CD8-positive, alpha-beta memory T cell (primary cell): ENCODE data around the gene PHF13. TPM values are rescaled to one million over a fixed set of nuclear protein-coding genes. Genes with fewer than 3 reads are reported as not detected.

Experiments used
- CTCF ChIA-PET: fragments of 350-600 bp; sonication (Branson Sonifier 250); formaldehyde crosslinking; loops from one replicate; lab custom pipeline; 2021; ENCODE audit warnings: antibody characterized with exemption; lab: Charles Lee
- POLR2A ChIA-PET: fragments of 350-600 bp; sonication (Branson Sonifier 250); formaldehyde crosslinking; loops from one replicate; lab custom pipeline; 2021; ENCODE audit warnings: antibody characterized with exemption; lab: Charles Lee
- DNase-seq, 5 donors: peaks; one replicate each; pipeline versions ENCODE4 v3.0.0 to v3.0.0-alpha.2; 2020 to 2022; ENCODE audit warnings: mixed read lengths in 1 of 5
- H3K27ac ChIP-seq: one replicate; pipeline ENCODE4 v1.7.0; 2013; ENCODE audit warnings: low read depth, mild to moderate bottlenecking, low read length, moderate library complexity
- H3K27me3 ChIP-seq: 2 replicates; pipeline ENCODE4 v1.7.0; 2013; ENCODE audit warnings: low read length, mild to moderate bottlenecking; ENCODE audit not compliant: insufficient read depth, poor library complexity, severe bottlenecking
- H3K36me3 ChIP-seq: 2 replicates; pipeline ENCODE4 v1.7.0; 2013; ENCODE audit warnings: mild to moderate bottlenecking, low read length, moderate library complexity; ENCODE audit not compliant: insufficient read depth
- H3K4me1 ChIP-seq: 2 replicates; pipeline ENCODE4 v1.7.0; 2013; ENCODE audit warnings: mild to moderate bottlenecking, low read length, moderate library complexity; ENCODE audit not compliant: insufficient read depth
- H3K4me3 ChIP-seq: 2 replicates; pipeline ENCODE4 v1.7.0; 2013; ENCODE audit warnings: mild to moderate bottlenecking, low read length
- H3K9me3 ChIP-seq: 2 replicates; pipeline ENCODE4 v1.7.0; 2013; ENCODE audit warnings: mild to moderate bottlenecking, low read length
- H3K27ac Mint-ChIP-seq, 8 donors: one replicate each; pipeline ENCODE4 v1.8.0; 2020 to 2021; ENCODE audit warnings: mixed read lengths in 8 of 8, mild to moderate bottlenecking in 6 of 8, inconsistent platforms in 3 of 8, moderate library complexity in 3 of 8
- H3K27me3 Mint-ChIP-seq, 2 donors: one replicate each; pipeline ENCODE4 v1.8.0; 2020 to 2021; ENCODE audit warnings: mixed read lengths in 2 of 2, mild to moderate bottlenecking in 1 of 2, moderate library complexity in 1 of 2
- H3K36me3 Mint-ChIP-seq, 3 donors: one replicate each; pipeline ENCODE4 v1.8.0; 2020 to 2021; ENCODE audit warnings: mixed read lengths in 3 of 3, inconsistent platforms in 1 of 3, mild to moderate bottlenecking in 1 of 3
- H3K4me1 Mint-ChIP-seq, 3 donors: one replicate each; pipeline ENCODE4 v1.8.0; 2020 to 2021; ENCODE audit warnings: mixed read lengths in 3 of 3, inconsistent platforms in 1 of 3, mild to moderate bottlenecking in 1 of 3
- H3K4me3 Mint-ChIP-seq, 7 donors: one replicate each; pipeline ENCODE4 v1.8.0; 2020 to 2021; ENCODE audit warnings: mixed read lengths in 7 of 7, mild to moderate bottlenecking in 6 of 7, moderate library complexity in 4 of 7, inconsistent platforms in 2 of 7
- H3K9me3 Mint-ChIP-seq, 5 donors: one replicate each; pipeline ENCODE4 v1.8.0; 2020 to 2022; ENCODE audit warnings: mixed read lengths in 5 of 5, mild to moderate bottlenecking in 3 of 5, moderate library complexity in 2 of 5, inconsistent platforms in 1 of 5
- polyA plus RNA-seq: library from polyadenylated mRNA; unstranded; fragments of 300-500 nt; fragmentation: Illumina TruSeq; gene quantifications from one replicate; pipeline ENCODE4 v1.2.3, GENCODE V29; 2021
- total RNA-seq, 2 experiments: library from RNA; stranded (reverse); gene quantifications; one replicate each; pipeline ENCODE4 v1.2.3, GENCODE V29; 2021

The PHF13 gene
- total RNA-seq (10 to 100 TPM; 12.5 to 14.0 TPM), polyA plus RNA-seq (4.9 TPM)

GRCh38 chr1:6613361-6614018 is at the start of gene PHF13:
TSS of gene PHF13 (plus strand) at chr1:6613731. CDS start at chr1:6614067, 336 bp downstream.
- no peaks in the 10 kb centered on the region for H3K9me3 Mint-ChIP-seq
- peak; percentile 99 for DNase-seq
- Histone ChIP-seq H3K36me3 (no peaks in the 10 kb centered on the region), H3K4me1 (peaks cover 12% of the 10 kb centered on the region), H3K9me3 (no peaks in the 10 kb centered on the region), H3K27me3 (no peaks in the 10 kb centered on the region), H3K27ac (peak within 1 kb of the TSS; percentile 81), H3K4me3 (peak within 1 kb of the TSS; percentile 93)
- H3K4me3 Mint-ChIP-seq = peak within 1 kb of the TSS; percentile 90 to 96 (median 92)
- peaks cover 20 to 25% (median 23%) of the 10 kb centered on the region in 3 donors for H3K4me1 Mint-ChIP-seq
- H3K36me3 Mint-ChIP-seq = peaks cover 0 to 12% (median 0%) of the 10 kb centered on the region in 3 donors
- peak within 1 kb of the TSS; percentile 65 to 95 (median 92) for H3K27ac Mint-ChIP-seq
- H3K27me3 Mint-ChIP-seq = peaks cover 0 to 2% of the 10 kb centered on the region in 2 donors
- POLR2A ChIA-PET = interaction anchor here (1.1 to 3.1 kb wide), 2 partner anchors 11 to 14 kb away, joined by 3 to 32 read pairs; partner anchors contain the start of gene KLHL21
- CTCF ChIA-PET = no interaction called here

GRCh38 chr1:6569033-6569432 is 44.5 kb upstream of the PHF13 start:
- H3K36me3 Mint-ChIP-seq = no peaks in the 10 kb centered on the region
- ChIA-PET CTCF (interaction anchor here (1.7 kb wide), 1 partner anchor 9 kb away, joined by 4 read pairs; no protein-coding TSS in a partner anchor), POLR2A (no interaction called here)
- H3K27me3 ChIP-seq = no peaks in the 10 kb centered on the region
- H3K4me1 Mint-ChIP-seq = no peaks in the 10 kb centered on the region
- no peak overlapping the region for H3K27ac ChIP-seq
- no peaks in the 10 kb centered on the region for H3K36me3 ChIP-seq
- no peak for DNase-seq
- no peaks in the 10 kb centered on the region for H3K4me1 ChIP-seq
- H3K4me3 Mint-ChIP-seq = no peak overlapping the region
- H3K9me3 Mint-ChIP-seq = peaks cover 0 to 4% (median 0%) of the 10 kb centered on the region in 5 donors
- H3K27ac Mint-ChIP-seq = peak overlapping the region in 2 of 8 donors; percentile 4 to 43
- peaks cover 0 to 8% of the 10 kb centered on the region in 2 donors for H3K27me3 Mint-ChIP-seq
- H3K9me3 ChIP-seq = no peaks in the 10 kb centered on the region
- no peak overlapping the region for H3K4me3 ChIP-seq

GRCh38 chr1:6570100-6570499 is 43.4 kb upstream of the PHF13 start:
- H3K27ac ChIP-seq = no peak overlapping the region
- H3K36me3 ChIP-seq = no peaks in the 10 kb centered on the region
- ChIA-PET CTCF (interaction anchor here (1.5 kb wide), 1 partner anchor 147 kb away, joined by 3 read pairs; no protein-coding TSS in a partner anchor), POLR2A (interaction anchor here (0.9 kb wide), 1 partner anchor 10 kb away, joined by 3 read pairs; the partner anchor contains the start of gene ZBTB48)
- no peaks in the 10 kb centered on the region for H3K9me3 ChIP-seq
- H3K27me3 ChIP-seq = no peaks in the 10 kb centered on the region
- no peak for DNase-seq
- peaks cover 0 to 4% (median 0%) of the 10 kb centered on the region in 5 donors for H3K9me3 Mint-ChIP-seq
- H3K27me3 Mint-ChIP-seq = peaks cover 0 to 11% of the 10 kb centered on the region in 2 donors
- H3K4me3 ChIP-seq = no peak overlapping the region
- no peaks in the 10 kb centered on the region for H3K4me1 Mint-ChIP-seq
- H3K36me3 Mint-ChIP-seq = no peaks in the 10 kb centered on the region
- no peaks in the 10 kb centered on the region for H3K4me1 ChIP-seq
- no peak overlapping the region for H3K4me3 Mint-ChIP-seq
- no peak overlapping the region for H3K27ac Mint-ChIP-seq

GRCh38 chr1:6570987-6571386 is 42.5 kb upstream of the PHF13 start:
- Mint-ChIP-seq H3K4me1 (no peaks in the 10 kb centered on the region), H3K27me3 (peaks cover 0 to 11% of the 10 kb centered on the region in 2 donors), H3K36me3 (no peaks in the 10 kb centered on the region), H3K9me3 (peaks cover 0 to 4% (median 0%) of the 10 kb centered on the region in 5 donors), H3K27ac (no peak overlapping the region), H3K4me3 (no peak overlapping the region)
- no peaks in the 10 kb centered on the region for H3K4me1 ChIP-seq
- H3K4me3 ChIP-seq = no peak overlapping the region
- no peak overlapping the region for H3K27ac ChIP-seq
- H3K9me3 ChIP-seq = no peaks in the 10 kb centered on the region
- ChIA-PET POLR2A (interaction anchor here (0.6 to 0.9 kb wide), 2 partner anchors 9 to 62 kb away, joined by 3 read pairs; partner anchors contain the start of gene ZBTB48), CTCF (interaction anchor here (1.5 kb wide), 1 partner anchor 148 kb away, joined by 3 read pairs; no protein-coding TSS in a partner anchor)
- H3K27me3 ChIP-seq = no peaks in the 10 kb centered on the region
- no peak for DNase-seq
- no peaks in the 10 kb centered on the region for H3K36me3 ChIP-seq

GRCh38 chr1:6572653-6573383 is 40.7 kb upstream of the PHF13 start:
- Mint-ChIP-seq H3K36me3 (no peaks in the 10 kb centered on the region), H3K27me3 (peaks cover 0 to 11% of the 10 kb centered on the region in 2 donors), H3K4me3 (no peak overlapping the region), H3K4me1 (no peaks in the 10 kb centered on the region), H3K27ac (peak overlapping the region in 1 of 8 donors; percentile 19), H3K9me3 (peaks cover 0 to 4% (median 0%) of the 10 kb centered on the region in 5 donors)
- Histone ChIP-seq H3K27ac (no peak overlapping the region), H3K4me1 (no peaks in the 10 kb centered on the region), H3K4me3 (no peak overlapping the region), H3K36me3 (no peaks in the 10 kb centered on the region), H3K9me3 (no peaks in the 10 kb centered on the region), H3K27me3 (no peaks in the 10 kb centered on the region)
- ChIA-PET CTCF (interaction anchor here (3.3 kb wide), 1 partner anchor 18 kb away, joined by 10 read pairs; the partner anchor contains the start of genes NOL9 and TAS1R1), POLR2A (no interaction called here)
- no peak for DNase-seq

GRCh38 chr1:6574025-6574620 is 39.4 kb upstream of the PHF13 start:
- Mint-ChIP-seq H3K36me3 (no peaks in the 10 kb centered on the region), H3K27me3 (peaks cover 0 to 10% of the 10 kb centered on the region in 2 donors), H3K4me3 (no peak overlapping the region), H3K4me1 (peaks cover under 1 to 3% (median 1%) of the 10 kb centered on the region in 3 donors), H3K27ac (no peak overlapping the region), H3K9me3 (peaks cover 0 to 4% (median 0%) of the 10 kb centered on the region in 5 donors)
- no peak for DNase-seq
- Histone ChIP-seq H3K4me1 (peaks cover under 1% of the 10 kb centered on the region), H3K9me3 (no peaks in the 10 kb centered on the region), H3K27ac (no peak overlapping the region), H3K27me3 (no peaks in the 10 kb centered on the region), H3K36me3 (no peaks in the 10 kb centered on the region), H3K4me3 (no peak overlapping the region)
- ChIA-PET POLR2A (no interaction called here), CTCF (interaction anchor here (3.3 kb wide), 1 partner anchor 20 kb away, joined by 10 read pairs; the partner anchor contains the start of genes NOL9 and TAS1R1)

- Histone ChIP-seq H3K4me1 (peaks cover 6% of the 10 kb centered on the region), H3K4me3 (no peak overlapping the region), H3K36me3 (no peaks in the 10 kb centered on the region), H3K27ac (no peak overlapping the region), H3K27me3 (no peaks in the 10 kb centered on the region), H3K9me3 (no peaks in the 10 kb centered on the region)
- H3K36me3 Mint-ChIP-seq = peaks cover 0 to 3% (median 0%) of the 10 kb centered on the region in 3 donors
- ChIA-PET POLR2A (no interaction called here), CTCF (interaction anchor here (3.3 kb wide), 1 partner anchor 20 kb away, joined by 10 read pairs; the partner anchor contains the start of genes NOL9 and TAS1R1)
- peaks cover 8 to 10% (median 8%) of the 10 kb centered on the region in 3 donors for H3K4me1 Mint-ChIP-seq
- H3K4me3 Mint-ChIP-seq = no peak overlapping the region
- DNase-seq = no peak
- peaks cover 0 to 4% (median 0%) of the 10 kb centered on the region in 5 donors for H3K9me3 Mint-ChIP-seq
- H3K27me3 Mint-ChIP-seq = peaks cover 0 to 8% of the 10 kb centered on the region in 2 donors
- no peak overlapping the region for H3K27ac Mint-ChIP-seq
Observed at GRCh38 chr1:6574818-6575217, 38.7 kb upstream of the PHF13 start.
